Stimulated activated CD4-positive, alpha-beta T cell treated with anti-CD3 and anti-CD28 coated beads, Interleukin-1b, Interleukin-23, amount 100 ng/mL, for 24 hours (primary cell): ENCODE results near the gene REEP2.

Experiments used
- DNase-seq, 4 experiments: peaks; one replicate each; pipeline ENCODE4 v3.0.0-alpha.2; 2020; ENCODE audit warnings: low read depth in 4 of 4, low spot score in 1 of 4

Gene REEP2

GRCh38 chr5:138448481-138449398 is 9.9 kb downstream of the REEP2 start:
- no peak for DNase-seq

DNA sequence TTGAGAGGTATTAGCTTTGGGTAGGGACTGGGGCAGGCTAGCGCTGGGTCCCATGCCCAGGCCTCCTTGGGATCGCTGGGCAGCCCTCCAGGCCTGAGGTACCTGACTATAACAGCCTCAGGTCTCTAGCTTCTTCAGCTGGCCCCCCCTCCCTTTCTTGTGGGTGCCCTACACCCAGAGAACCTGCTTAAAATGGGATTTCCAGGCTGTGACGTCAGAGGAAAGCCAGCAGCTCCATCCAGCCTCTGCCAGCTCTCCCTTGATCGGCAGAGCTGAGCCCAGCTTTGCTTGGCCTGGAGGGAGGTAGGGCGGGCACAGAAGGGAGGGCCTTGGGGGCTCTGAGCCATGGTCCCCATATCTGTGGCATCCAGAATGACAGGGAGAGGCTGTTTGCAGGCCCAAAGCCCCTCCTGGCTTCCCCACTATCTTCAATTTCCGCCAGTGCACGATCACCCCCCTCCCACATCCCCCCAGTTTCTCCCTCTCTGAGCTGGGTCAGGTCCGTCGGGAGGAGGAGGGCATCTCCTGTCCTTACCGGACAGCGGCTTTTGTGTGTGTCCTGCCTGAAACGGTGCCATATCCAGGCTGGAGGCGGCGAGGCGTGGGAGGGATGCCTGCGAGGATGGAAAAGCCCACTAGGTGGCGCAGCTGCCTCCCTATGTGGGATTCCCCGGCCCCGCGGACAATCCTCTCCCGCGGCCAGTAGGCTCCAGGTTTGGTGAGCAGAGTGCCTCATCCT is 10.8 kb downstream of the REEP2 start:
- peak; percentile 69 to 82 (median 72) for DNase-seq

- DNase-seq = no peak
These were observed 12.1 kb downstream of the REEP2 start for GRCh38 chr5:138450971-138451370.

DNA sequence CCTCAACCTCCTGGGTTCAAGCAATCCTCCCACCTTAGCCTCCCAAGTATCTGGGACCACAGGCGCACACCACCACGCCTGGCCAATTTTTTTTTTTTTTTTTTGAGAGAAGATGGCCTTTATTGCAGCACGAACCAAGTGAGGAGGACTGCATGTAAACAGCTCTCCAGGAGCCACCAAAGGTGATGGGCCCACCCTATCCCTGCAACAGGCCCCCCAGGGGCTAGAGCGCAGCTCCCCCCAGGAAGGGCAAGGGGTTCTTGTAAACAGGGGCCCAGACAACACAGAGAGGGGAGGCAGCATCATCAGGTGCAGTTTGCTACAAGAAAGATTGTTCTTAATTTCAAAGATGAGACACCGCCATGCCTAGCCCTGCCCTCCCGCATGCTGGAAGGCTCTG is 13.9 kb downstream of the REEP2 start:
- no peak for DNase-seq

DNA sequence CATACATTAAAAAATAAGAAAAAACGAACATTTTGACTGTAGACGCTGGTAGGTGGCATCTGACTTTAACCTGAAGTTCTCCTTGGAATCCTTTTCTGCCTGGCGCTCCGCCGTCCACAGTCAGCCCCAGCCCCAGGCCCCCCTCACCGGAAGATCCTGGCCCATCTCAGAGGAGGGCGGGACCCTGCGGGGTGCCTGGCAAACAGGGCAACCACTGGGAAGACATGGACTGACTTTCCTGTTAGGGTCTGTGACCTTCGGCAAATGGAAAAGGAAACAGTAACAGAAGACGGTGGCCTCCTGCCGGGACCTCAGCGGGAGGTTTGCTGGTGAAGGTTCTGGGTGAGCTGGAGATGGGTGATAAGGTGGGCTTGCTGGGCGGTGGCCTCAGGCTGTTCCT is 14.7 kb downstream of the REEP2 start:
- no peak for DNase-seq

DNA sequence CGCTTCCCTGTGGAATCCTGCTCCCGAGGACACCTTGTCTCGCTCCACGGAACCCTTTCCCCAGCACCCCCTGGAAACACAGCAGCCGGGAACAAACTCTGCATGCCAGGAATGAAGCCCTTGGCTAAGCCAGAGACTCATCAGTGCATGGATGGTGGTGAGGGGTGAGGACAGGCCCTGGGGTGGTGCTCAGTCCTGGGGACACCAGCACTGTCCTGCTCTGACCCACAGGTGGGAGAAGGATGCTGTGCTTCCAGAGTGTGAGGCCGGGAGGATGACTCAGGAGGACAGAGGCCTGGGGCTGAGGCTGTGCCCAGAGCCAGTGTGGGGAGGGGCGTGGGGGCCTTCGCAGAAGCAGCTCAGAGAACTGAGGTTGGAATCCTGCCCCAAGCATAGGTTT is 15.3 kb downstream of the REEP2 start:
- no peak for DNase-seq

GRCh38 chr5:138455232-138455930 is 16.5 kb downstream of the REEP2 start:
- DNase-seq = no peak

DNA sequence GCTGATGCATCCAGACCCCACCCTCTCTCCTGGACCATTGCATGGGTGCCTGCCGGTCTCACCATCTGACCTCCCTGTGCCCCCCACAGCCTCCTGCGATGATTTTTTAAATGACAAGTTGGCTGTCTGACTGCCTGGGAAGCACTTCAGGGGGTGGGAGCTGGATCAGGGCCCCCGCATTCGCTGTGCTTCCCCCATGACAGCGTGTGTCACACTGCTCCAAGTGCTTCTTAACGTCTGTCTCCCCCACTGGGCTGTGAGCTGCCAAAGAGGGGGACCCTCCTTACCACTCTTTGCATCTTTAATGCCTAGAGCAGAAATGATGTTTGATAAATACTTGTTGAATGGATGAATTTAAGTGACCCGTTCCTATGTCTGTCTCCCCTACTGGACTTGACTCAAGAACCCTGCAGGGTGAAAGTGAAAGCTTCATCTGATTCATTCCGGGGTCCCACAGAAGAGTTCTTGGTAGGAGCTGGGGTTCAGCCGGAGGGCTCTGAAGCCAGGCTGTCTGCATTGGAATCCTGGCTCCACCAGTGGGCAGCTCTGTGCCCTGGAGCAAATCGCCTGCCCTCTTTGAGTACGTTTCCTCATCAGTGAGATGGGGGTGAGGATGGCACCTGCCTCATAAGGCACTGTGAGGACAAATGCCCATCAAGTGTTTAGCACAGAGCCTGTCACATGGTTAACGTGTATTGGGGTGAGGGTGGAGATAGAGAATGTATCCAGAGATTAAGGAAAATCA is 18.8 kb downstream of the REEP2 start:
- DNase-seq = no peak

- no peak for DNase-seq
These were observed 19.5 kb downstream of the REEP2 start for GRCh38 chr5:138458384-138458783.

- no peak for DNase-seq
These were observed 20.0 kb downstream of the REEP2 start for GRCh38 chr5:138458856-138459255.

DNA sequence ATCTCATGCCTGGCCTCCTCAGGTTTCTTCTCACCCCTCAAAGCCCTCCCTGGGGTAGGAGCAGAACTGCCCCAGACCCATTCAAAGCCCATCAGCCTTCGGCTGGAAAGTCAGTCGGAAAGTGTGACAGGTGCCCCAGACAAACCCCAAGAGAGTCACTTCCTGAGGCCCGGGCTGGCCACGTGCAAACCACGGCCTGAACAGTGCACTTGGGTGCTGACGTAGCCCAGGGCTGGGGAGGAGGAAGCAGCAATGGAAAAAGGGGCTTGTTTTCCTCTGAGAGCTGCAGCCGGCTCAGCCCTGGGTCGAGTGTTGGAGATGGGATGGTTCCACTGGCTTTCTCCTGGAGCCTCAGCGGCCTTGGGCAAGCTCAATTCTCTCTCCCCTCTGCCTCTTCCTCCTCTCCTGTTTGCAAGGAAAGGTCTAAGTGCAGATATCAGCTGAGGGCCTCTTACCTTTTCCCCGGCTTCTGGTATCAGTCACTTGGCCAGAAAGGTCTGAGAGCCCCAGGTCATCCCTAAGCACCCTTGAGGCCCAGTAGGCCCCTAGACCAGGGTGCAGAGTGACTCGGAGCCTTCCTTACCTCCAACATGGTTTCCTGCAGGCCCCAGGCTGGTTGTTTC is 20.6 kb downstream of the REEP2 start:
- DNase-seq = peak; percentile 51 to 88 (median 68)

DNA sequence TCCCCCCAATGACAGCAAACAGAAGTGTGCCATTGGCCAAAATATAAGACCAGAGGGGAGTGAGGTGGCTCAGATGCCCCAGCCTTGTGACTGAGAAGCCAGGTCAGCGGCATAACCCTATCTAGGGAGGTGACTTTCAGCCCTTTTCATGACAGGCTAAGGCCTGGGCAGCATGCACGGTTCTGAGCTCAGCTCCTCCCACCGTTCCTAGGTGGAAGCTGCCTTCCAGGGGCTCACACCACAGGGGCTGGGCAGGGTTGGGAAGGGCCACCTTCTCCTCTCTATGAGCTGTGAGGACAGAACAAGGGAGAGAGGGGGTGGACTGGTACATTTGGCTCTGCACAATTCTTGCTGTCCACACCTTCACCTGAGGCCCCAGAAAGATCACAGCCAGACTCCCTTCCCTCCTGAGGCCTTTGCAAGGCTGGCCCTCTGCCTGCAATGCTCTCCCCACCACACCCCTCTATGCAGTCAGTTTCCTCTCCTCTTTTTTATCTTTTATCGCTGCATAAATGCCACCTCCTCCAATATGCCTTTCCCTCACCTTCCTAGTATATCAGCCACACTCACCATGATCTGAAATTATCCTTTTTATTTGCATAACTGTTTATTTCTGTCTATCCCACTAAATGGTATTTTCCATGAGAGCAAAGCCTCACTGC is 21.3 kb downstream of the REEP2 start:
- no peak for DNase-seq

DNA sequence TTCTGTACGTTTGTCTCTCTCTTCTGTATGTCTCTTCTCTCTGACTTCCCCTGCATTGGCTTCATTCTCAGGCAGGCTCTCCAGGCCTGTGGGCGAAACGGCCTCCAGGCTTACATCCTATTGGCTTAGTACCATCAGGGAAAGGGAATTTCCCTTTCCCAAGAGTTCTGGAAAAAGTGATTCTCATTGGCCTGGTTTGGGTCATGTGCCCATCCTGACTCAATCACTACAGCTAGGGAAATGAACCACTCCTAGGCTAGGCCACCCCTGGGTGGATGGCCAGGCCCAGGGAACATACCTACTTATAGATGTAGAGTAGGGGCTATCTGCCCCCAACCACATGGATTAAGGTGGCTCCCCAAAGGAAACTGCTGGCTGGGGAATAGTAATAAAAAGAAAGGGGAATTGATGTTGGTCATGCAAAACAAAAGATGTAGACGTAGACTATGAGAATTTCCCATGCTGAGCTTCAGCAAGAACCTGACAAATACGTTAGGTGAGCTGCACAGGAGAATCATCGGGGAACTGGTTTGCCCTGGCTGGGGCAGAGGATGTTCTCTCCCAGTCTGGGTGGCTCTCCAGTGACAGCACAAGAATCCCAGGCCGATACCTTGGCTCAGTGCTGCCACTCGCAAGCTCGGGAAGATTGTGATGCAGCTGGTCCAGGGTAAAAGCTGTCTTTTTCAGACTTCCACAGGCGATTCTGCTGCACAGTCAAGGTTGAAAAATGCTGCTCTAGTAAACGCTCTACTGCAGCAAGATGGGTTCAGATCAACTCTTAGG is 22.7 kb downstream of the REEP2 start:
- DNase-seq = no peak

- DNase-seq = no peak
These were observed 24.7 kb downstream of the REEP2 start for GRCh38 chr5:138463419-138464007.

DNA sequence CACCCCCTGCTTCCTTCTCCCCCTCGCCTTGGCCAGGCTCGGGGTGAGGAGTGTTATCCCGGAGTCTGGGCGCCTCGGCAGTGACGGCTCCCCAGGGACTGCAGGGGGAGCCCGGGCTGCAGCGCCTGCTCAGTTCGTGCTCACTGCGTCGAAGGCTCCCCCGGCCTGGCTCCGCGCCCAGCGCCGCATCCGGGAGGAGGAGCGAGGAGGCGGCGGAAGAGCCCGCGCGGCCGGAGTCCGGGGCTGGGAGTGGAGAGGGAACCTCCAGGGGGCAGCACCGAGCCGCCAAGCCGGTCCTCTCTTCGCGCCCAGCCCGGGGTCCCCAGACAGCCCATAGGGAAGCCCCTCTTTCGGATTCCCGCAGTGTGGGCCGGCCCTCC is 25.1 kb downstream of the REEP2 start:
- DNase-seq = peak; percentile 74 to 92 (median 89)

- peak; percentile 93 to 94 (median 94) for DNase-seq
These were observed 25.8 kb downstream of the REEP2 start for GRCh38 chr5:138464388-138465260.

GRCh38 chr5:138465261-138466124 is 26.6 kb downstream of the REEP2 start, which contains the start of gene EGR1:
EGR1 (plus strand) TSS chr5:138465479; CDS start chr5:138465762, 283 bp downstream.
- DNase-seq = peak; percentile 83 to 92 (median 90)
